GM23338 (cell line): ENCODE data around the gene TEX10. TPM values are rescaled to one million over a fixed set of nuclear protein-coding genes. Genes with fewer than 3 reads are reported as not detected.

Source experiments
- ATAC-seq: fragments of 200-7000 bp; cut with Tn5 transposase; 3 replicates; pipeline ENCODE4 v1.9.1; 2020
- DNase-seq: peaks from one replicate; pipeline ENCODE4 v3.0.0-alpha.2; 2015; ENCODE audit warnings: low spot score
- H2AFZ ChIP-seq: fragments of 200-600 bp; sonication (generic); 2 replicates; pipeline ENCODE4 v1.8.0; 2016; ENCODE audit warnings: antibody characterized with exemption, mild to moderate bottlenecking, moderate library complexity
- H3F3A ChIP-seq: fragments of 200-600 bp; sonication (generic); replicated peaks from 2 replicates; pipeline ENCODE4 v1.8.0; 2017; ENCODE audit warnings: antibody characterized with exemption, mixed run types, low read depth
- H3K27ac ChIP-seq: fragments of 200-600 bp; sonication (generic); 2 replicates; pipeline ENCODE4 v1.6.1; 2016; ENCODE audit warnings: low read depth
- H3K27me3 ChIP-seq: fragments of 200-600 bp; sonication (generic); 2 replicates; pipeline ENCODE4 v1.8.0; 2016; ENCODE audit warnings: mild to moderate bottlenecking, mixed run types, moderate library complexity; ENCODE audit not compliant: insufficient read depth
- H3K36me3 ChIP-seq: fragments of 200-600 bp; sonication (generic); 2 replicates; pipeline ENCODE4 v1.8.0; 2016; ENCODE audit warnings: mild to moderate bottlenecking; ENCODE audit not compliant: insufficient read depth
- H3K4me1 ChIP-seq: fragments of 200-600 bp; sonication (generic); 2 replicates; pipeline ENCODE4 v1.8.0; 2016; ENCODE audit warnings: mild to moderate bottlenecking, moderate library complexity; ENCODE audit not compliant: insufficient read depth
- H3K4me2 ChIP-seq: fragments of 200-600 bp; sonication (generic); 2 replicates; pipeline ENCODE4 v1.7.1; 2017; ENCODE audit warnings: mixed run types
- H3K4me3 ChIP-seq: fragments of 200-600 bp; sonication (generic); 2 replicates; pipeline ENCODE4 v1.6.1; 2016; ENCODE audit warnings: mixed run types
- H3K79me2 ChIP-seq: fragments of 200-600 bp; sonication (generic); replicated peaks from 2 replicates; pipeline ENCODE4 v1.8.0; 2017; ENCODE audit warnings: mild to moderate bottlenecking; ENCODE audit not compliant: insufficient read depth
- H3K9me2 ChIP-seq: fragments of 200-600 bp; sonication (generic); 2 replicates; pipeline ENCODE4 v1.8.0; 2017; ENCODE audit not compliant: insufficient read depth
- H4K20me1 ChIP-seq: fragments of 200-600 bp; sonication (generic); replicated peaks from 2 replicates; pipeline ENCODE4 v1.8.0; 2017; ENCODE audit warnings: mild to moderate bottlenecking; ENCODE audit not compliant: insufficient read depth
- H3K27ac Mint-ChIP-seq: 2 replicates; pipeline ENCODE4 v1.8.0; 2020; ENCODE audit warnings: inconsistent platforms, mild to moderate bottlenecking, moderate library complexity, mixed read lengths
- H3K27me3 Mint-ChIP-seq: 3 replicates; pipeline ENCODE4 v1.8.0; 2022; ENCODE audit warnings: low read depth, mild to moderate bottlenecking, moderate library complexity, mixed read lengths, inconsistent platforms; ENCODE audit not compliant: insufficient read depth, poor library complexity
- H3K36me3 Mint-ChIP-seq: 3 replicates; pipeline ENCODE4 v1.8.0; 2021; ENCODE audit warnings: low read depth, mild to moderate bottlenecking, inconsistent platforms, moderate library complexity, mixed read lengths
- H3K4me1 Mint-ChIP-seq: 3 replicates; pipeline ENCODE4 v1.8.0; 2020; ENCODE audit warnings: mild to moderate bottlenecking, inconsistent platforms, mixed read lengths
- H3K4me3 Mint-ChIP-seq: 3 replicates; pipeline ENCODE4 v1.8.0; 2021; ENCODE audit warnings: moderate library complexity, mild to moderate bottlenecking, inconsistent platforms, mixed read lengths
- H3K9me3 Mint-ChIP-seq: 3 replicates; pipeline ENCODE4 v1.8.0; 2020; ENCODE audit warnings: moderate library complexity, mild to moderate bottlenecking, inconsistent platforms, mixed read lengths
- CREB1 ChIP-seq: fragments of 250-450 bp; sonication (Bioruptor Pico); IDR thresholded peaks from 2 replicates; pipeline ENCODE4 v1.5.0; 2020; ENCODE audit warnings: low read depth, mild to moderate bottlenecking, moderate library complexity
- CTCF ChIP-seq, 2 experiments: fragments of 200-600 bp in 1 of 2; sonication (generic) in 1 of 2; conservative IDR thresholded peaks; 2 replicates each; pipeline versions ENCODE4 v1.5.1 to v1.6.1; 2016 to 2017; ENCODE audit warnings: antibody characterized with exemption in 2 of 2, low read depth in 2 of 2, mild to moderate bottlenecking in 2 of 2, moderate library complexity in 1 of 2
- EZH2 ChIP-seq: fragments of 200-600 bp; sonication (generic); IDR thresholded peaks from one replicate; pipeline ENCODE4 v1.8.0; 2017; ENCODE audit warnings: antibody characterized with exemption, mild to moderate bottlenecking, low read depth; ENCODE audit not compliant: unreplicated experiment
- EZH2phosphoT487 ChIP-seq: fragments of 200-600 bp; sonication (generic); IDR thresholded peaks from one replicate; pipeline ENCODE4 v1.8.1; 2018; ENCODE audit warnings: antibody characterized with exemption; ENCODE audit not compliant: unreplicated experiment
- POLR2AphosphoS5 ChIP-seq: IDR thresholded peaks from 2 replicates; pipeline ENCODE4 v1.6.1; 2016; ENCODE audit warnings: antibody characterized with exemption, low read depth
- REST ChIP-seq: IDR thresholded peaks from one replicate; pipeline ENCODE4 v1.6.1; 2018; ENCODE audit warnings: antibody characterized with exemption; ENCODE audit not compliant: unreplicated experiment
- STAT1 ChIP-seq: IDR thresholded peaks from one replicate; pipeline ENCODE4 v1.6.1; 2016; ENCODE audit warnings: antibody characterized with exemption; ENCODE audit not compliant: unreplicated experiment
- ZNF114 ChIP-seq: fragments of 250-450 bp; sonication (Bioruptor Pico); IDR thresholded peaks from 2 replicates; pipeline ENCODE4 v1.5.0; 2020; ENCODE audit warnings: mild to moderate bottlenecking, moderate library complexity
- ZNF331 ChIP-seq: fragments of 250-450 bp; sonication (Bioruptor Pico); IDR thresholded peaks from 2 replicates; pipeline ENCODE4 v1.5.0; 2020; ENCODE audit warnings: low read depth, mild to moderate bottlenecking, moderate library complexity
- ZNF462 ChIP-seq: fragments of 250-450 bp; sonication (Bioruptor Pico); IDR thresholded peaks from 2 replicates; pipeline ENCODE4 v1.5.0; 2020; ENCODE audit warnings: mild to moderate bottlenecking, moderate library complexity
- polyA plus RNA-seq: library from polyadenylated mRNA; unstranded; fragments of >200 nt; fragmentation: Nextera tagmentation; extraction: Ambion mirVana; gene quantifications from 2 replicates; pipeline ENCODE4 v1.2.1, GENCODE V29; 2016
- total RNA-seq: library from RNA; depleted of rRNA; stranded (reverse); fragments of >200 nt; shearing (Covaris generic); gene quantifications from 2 replicates; pipeline ENCODE4 v1.2.3, GENCODE V29; 2014

The TEX10 gene
- total and polyA plus RNA-seq, 2 experiments from 2014 or later = 35.0 to 102 TPM

GRCh38 chr9:100294341-100294740 lies 58.4 kb downstream of the TEX10 start:
- Mint-ChIP-seq H3K4me3 (no peak overlapping the region), H3K4me1 (no peaks in the 10 kb centered on the region; the same call in 2 of the 3 replicates), H3K9me3 (peaks cover under 1% of the 10 kb centered on the region; the same call in 2 of the 3 replicates), H3K27me3 (peaks cover 2% of the 10 kb centered on the region), H3K27ac (no peak overlapping the region), H3K36me3 (peaks cover 73% of the 10 kb centered on the region)
- H3K4me2 ChIP-seq = no peak overlapping the region
- peaks cover 16% of the 10 kb centered on the region for H3K79me2 ChIP-seq
- peaks cover 4% of the 10 kb centered on the region; the same call in 1 of the 2 replicates for H3K9me2 ChIP-seq
- no peak for TF ChIP-seq CREB1 (CRISPR knock-in tag)
- no peak for TF ChIP-seq EZH2phosphoT487
- no peak for TF ChIP-seq ZNF462
- TF ChIP-seq REST = no peak
- TF ChIP-seq POLR2AphosphoS5 = no peak
- no peak for TF ChIP-seq ZNF331 (CRISPR knock-in tag)
- TF ChIP-seq ZNF114 (CRISPR knock-in tag) = no peak
- TF ChIP-seq STAT1 = no peak
- TF ChIP-seq CTCF (conservative IDR thresholded peaks at IDR 0.05; ENCODE audit: low read depth in 2 of 2) = no peak
- TF ChIP-seq EZH2 = no peak
- ATAC-seq (no peak), DNase-seq (no peak)
- H4K20me1 ChIP-seq = peaks cover 25% of the 10 kb centered on the region
- no peak overlapping the region for H3K4me3 ChIP-seq
- no peak overlapping the region for H2AFZ ChIP-seq
- no peaks in the 10 kb centered on the region for H3K27me3 ChIP-seq
- 0 out of 2 replicates have a peak, but pooled peaks cover 4% of the 10 kb centered on the region for H3F3A ChIP-seq
- H3K27ac ChIP-seq = 0 out of 2 replicates have a peak overlapping the region, but pooled peaks have one; percentile 39
- no peaks in the 10 kb centered on the region for H3K4me1 ChIP-seq
- peaks cover 19% of the 10 kb centered on the region for H3K36me3 ChIP-seq
